HS-27A (cell line): Measurements from ENCODE around the gene KRTAP4-16.
A peak's percentile ranks its signal among the peaks of the same experiment; 100 is the strongest.
"Not testable (repeated sequence)": the region's sequence is repeated elsewhere in the genome, so short reads cannot be mapped to it uniquely, and the experiment has no call there.

Experiments
- DNase-seq: peaks from one replicate; pipeline ENCODE4 v3.0.0-alpha.2; 2012; ENCODE audit warnings: low read depth, missing footprints

The KRTAP4-16 gene

DNA sequence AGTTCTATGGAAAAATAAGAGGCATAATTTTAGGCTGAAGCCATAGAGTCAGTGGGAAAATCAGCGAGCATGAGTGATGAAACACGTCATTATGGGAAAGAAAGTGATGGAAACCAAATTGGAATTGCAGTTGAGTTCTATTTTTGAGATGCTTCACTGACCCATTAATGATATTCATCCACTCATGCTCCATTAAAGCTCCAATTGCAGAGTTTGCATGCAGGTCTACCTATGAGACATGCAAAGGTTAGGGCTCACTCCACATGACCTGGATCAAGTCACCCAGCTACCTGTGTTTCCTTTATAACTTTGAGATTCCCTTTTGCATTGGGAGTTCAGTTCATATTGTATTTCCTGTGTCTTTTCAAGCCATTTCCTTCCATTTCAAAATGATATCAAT, 28.3 kb downstream of the KRTAP4-16 start:
- no peak for DNase-seq

DNA sequence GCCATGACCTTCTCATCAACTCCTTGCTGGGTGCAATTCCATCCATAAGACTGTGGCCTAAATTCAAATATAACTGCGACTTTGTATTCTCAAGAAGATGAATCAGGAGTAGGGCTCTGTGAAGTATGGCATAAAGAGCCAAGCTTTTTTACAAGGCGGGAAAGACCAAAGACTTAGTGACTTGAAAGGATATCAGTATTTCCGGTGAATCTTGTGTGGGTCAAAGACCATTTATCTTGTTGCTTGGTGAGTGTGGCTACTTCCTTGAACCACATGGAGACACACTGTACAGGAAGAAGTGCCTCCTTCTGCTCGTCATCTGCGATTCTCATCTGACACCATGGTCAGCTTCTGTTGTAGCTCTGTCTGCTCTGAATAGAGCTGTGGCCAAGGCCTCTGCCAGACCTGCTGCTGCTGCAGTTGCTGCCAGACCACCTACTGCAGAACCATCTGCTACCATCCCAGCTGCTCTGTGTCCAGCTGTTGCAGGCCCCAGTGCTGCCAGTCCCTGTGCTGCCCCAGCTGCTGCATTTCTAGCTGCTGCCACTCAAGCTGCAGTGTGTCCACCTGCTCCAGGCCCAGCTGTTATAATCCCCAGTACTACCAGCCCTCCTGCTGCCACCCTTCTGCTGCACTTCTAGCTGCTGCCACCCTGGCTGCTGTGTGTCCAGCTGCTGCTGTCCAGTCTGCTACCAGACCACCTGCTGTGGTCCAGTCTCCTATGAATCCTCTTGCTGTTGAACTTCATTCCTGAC, 30.2 kb downstream of the KRTAP4-16 start:
- no peak for DNase-seq

DNA sequence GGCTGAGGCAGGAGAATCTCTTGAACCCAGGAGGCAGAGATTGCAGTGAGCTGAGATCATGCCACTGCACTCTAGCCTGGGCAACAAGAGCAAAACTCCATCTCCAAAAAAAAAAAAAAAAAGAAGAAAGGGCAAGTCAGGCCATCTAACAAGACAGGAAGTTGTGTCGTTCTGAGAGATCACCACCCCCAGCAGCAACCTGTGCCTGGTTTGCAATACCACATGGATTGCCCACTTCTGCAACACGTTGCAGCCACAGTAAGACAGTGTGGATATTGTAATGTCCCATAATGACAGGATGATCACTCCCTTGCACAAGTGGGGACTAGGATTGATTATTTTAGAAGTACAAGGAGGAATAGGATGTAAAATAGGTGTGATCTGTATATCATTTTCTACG, 33.0 kb downstream of the KRTAP4-16 start:
- DNase-seq = no peak

DNA sequence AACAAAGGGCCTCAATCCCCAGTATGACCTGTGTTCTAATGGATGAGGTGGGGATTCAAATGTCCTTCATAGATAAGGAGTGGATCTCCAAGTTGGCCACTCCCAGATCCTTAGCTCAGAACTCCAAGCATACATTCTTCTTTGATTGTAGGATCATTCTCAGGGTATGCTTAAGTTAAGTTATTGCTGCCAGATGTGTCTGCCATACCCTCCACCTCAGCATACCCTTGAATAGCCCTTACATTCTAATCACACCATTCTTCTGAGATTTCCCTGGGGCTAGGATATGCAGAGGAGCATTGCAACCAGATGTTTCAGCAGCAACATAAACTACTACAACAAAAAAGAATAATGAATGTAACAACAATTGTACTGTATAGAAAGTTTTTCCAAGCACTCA, 34.7 kb downstream of the KRTAP4-16 start:
- no peak for DNase-seq

DNA sequence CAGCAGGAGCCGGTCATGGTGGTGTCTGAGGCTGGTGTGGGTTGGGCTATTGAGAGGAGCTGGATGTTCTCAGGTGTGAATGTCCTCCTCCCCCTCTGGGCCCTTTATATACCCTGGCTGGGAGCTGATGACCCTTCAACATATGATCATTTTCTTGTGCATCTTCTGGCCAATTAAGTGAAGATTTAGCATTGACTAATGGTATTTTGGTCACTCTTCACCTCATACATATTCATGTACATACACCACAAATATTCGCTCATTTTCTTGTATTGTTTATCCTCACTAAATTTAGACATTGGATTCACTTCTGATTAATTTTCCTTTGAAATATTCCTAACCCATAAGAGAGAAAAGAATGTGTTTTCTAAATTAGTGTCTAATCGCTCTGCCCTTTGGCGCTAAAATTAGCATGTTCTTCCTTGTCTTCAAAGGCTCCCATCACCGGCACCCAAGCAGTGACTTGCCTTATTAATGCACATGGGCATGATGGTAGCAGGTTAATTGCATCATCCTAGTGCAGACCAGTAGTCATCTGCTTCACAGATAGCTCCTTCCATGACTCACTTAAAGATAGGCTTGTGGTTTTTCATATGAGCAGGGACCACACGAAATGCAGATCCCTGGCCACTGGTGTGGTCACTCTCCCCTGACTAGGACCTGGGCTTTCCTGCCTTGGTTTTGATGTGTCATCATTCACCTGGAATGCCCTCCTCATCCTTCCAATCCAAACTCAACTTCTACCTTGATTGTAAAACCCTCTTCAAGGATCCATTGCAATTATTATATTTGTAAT, 36.0 kb downstream of the KRTAP4-16 start, which contains the start of gene KRTAP2-4:
TSS of gene KRTAP2-4 (minus strand) at position 51 of the 796 bp plus-strand sequence. CDS start at position 17, 34 bp downstream.
- DNase-seq = no peak

DNA sequence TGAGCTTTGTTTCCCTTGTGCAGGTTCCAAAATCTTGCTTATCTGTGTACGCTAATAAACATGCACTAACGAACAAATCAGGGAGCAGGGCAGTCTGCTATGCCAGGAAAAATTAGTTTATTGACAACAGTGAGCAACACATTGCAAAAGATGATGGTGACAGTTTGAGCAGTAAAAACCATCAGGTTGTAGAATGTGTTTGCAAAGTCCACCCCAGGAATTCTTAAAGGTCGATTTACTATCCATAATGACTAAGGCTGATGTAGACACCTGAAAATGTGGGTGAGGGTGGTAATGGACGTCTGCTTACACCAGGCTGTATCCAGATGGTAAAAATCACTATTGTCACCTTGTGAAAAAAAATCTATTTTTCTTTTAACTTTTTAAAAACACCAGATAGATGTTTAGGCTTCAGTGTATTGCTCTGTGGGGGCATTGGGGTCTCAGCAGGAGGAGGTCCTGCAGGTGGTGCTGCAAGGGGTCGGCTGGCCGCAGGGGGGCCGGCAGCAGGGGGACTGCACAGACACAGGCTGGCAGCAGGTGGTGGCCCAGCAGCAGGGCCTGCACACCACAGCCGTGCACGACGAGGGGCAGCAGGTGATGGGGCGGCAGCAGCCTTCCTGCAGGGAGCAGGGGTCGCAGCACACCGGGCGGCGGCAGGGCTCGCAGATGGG, 36.9 kb downstream of the KRTAP4-16 start:
- DNase-seq = not testable (repeated sequence)

DNA sequence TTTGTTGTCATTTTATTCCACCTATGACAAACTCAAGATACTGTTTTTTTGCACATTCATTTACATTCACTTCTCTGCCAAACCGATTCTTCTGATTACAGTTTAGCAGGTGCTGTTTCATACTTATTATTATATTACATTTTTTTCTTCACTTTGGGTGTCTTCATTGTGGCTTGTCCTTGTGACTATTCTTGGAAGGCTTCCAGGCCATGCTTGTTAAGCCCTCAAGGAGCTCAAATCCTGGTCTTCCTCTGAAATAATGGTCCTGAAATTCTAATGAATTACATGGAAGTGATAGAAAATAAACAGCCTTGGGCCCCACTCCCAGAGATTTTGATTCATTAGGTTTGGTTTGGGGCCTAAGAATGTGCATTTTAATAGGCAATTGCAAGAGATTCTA, 37.7 kb downstream of the KRTAP4-16 start:
- DNase-seq = no peak

DNA sequence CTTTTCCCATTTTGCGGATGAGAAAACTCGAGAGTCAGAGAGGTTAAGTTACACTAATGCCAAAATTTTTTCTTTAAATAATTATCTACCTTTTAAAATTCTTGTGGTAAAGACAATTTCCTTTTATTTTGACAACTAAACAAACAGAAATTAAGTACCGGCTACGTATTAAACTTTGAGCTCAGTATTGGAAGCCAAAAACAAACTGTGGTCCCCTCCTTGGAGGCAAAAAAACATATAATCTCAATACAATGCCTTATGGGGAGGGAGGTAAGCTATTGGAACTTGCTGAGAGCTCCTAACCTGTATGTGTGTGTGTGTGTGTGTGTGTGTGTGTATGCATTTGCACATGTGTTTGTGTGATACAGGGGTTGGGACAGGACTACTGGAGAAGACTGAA, 38.6 kb downstream of the KRTAP4-16 start:
- no peak for DNase-seq

DNA sequence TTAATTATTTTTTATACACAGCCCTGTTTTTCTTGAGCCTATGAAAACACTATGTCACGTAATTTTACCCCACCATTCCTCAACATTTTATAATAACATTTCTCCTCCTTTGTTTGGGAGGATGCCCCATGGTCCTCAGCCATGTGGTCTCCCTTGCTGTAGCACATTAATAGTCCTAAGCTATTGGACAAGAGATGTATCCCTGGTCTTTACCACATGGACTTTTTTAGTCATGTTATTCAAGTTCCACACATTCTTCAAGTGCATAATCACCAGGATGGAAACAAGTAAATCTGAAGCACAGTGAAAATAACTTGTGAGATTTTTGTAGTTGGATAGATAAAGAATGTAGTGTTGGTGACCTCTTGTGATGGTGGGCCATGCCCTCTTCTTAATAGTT, 40.0 kb downstream of the KRTAP4-16 start:
- DNase-seq = no peak

DNA sequence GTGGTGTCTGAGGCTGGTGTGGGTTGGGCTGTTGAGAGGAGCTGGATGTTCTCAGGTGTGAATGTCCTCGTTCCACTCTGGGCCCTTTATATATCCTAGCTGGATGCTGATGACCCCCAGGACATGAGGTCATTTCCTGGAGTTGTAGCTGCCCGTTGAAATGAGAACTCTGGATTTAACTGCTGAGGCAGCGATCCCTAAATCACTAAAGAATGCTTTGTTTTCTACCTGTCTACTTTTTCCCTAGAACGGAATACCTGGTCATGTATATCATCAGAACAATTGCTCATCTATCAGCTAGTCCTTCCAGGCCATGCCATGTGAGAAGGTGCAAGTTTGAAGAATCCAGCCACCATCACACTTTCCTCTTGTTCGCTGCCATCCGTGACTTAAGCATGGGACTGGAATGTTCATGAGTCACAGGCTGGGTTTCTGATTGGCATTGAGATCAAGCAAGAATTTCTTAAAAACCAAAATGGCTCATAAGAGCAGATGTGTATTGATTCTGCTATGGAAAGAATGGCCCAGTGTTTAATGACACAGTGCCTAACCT, 41.9 kb downstream of the KRTAP4-16 start, which contains the start of gene KRTAP2-3:
TSS of gene KRTAP2-3 (minus strand) at position 63 of the 553 bp plus-strand sequence. CDS start 64 bp downstream, outside the sequence.
- peak; percentile 88 for DNase-seq

DNA sequence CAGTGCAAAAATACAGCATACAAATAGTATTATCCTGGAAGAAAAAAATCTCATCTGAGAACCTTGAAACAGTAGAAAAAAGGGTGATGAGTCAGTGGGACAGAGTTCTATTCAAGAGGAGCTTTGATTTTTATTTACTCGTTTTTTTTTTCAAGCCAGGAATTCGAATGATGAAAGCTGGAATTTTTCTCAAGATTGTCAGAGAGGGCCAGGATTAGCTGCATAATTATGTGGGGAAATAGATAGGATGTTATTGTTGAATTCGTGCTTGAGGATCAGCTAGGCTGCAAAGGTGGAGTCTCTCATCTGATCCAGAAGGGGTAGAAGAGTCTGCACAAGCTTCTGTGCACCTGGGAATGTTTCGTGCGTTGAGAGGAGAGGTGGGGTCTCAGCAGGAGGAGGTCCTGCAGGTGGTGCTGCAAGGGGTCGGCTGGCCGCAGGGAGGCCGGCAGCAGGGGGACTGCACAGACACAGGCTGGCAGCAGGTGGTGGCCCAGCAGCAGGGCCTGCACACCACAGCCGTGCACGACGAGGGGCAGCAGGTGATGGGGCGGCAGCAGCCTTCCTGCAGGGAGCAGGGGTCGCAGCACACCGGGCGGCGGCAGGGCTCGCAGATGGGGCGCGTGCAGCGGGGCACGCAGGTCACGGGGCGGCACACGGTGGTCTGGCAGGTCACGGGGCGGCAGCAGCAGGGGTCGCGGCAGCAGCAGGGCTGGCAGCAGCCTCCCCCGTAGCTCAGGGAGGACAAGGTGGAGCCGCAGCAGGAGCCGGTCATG, 42.5 kb downstream of the KRTAP4-16 start:
- not testable (repeated sequence) for DNase-seq

DNA sequence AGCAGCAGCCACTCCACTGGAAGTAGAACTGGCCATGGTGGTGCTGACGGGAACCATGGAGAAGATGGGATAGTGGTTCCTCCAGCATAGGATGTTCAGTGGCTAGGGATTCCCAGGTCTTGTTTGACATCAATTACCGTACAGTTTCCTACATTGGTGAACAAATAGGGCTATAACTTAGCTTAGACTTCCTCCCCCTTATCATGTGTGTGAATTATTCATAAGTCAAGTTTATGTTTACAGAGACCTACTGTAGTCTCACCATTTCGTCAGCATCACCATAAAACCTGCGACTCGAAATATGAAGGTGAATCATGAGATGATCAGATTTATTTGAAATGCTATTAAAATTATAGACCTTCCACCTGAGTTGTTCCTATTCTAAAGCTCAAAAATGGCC, 43.3 kb downstream of the KRTAP4-16 start:
- no peak for DNase-seq

DNA sequence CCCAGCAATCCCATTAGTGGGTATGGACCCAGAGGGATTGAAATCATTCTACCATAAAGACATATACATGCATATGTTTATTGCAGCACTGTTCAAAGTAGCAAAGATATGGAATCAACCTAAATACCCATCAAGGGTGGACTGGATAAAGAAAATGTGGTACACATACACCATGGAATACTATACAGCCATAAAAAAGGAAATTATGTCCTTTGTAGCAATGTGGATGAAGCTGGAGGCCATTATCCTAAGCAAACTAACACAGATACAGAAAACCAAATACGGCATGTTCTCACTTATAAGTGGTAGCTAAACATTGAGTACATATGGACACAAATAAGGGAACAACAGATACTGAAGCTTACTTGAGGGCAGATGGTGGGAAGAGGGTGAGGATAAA, 44.5 kb downstream of the KRTAP4-16 start:
- DNase-seq = no peak

DNA sequence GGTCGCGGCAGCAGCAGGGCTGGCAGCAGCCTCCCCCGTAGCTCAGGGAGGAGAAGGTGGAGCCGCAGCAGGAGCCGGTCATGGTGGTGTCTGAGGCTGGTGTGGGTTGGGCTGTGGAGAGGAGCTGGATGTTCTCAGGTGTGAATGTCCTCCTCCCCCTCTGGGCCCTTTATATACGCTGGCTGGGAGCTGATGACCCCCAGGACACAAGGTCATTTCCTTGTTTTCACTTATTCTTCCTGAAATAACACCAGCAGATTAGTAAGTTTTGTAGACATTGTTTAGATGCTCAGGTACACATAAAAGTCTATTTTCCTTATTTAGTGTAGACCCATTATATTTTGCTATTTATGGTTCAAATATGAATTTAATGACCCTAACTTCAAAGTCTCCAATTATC, 46.9 kb downstream of the KRTAP4-16 start, which contains the start of gene KRTAP2-2:
TSS of gene KRTAP2-2 (minus strand) at position 101 of the 400 bp plus-strand sequence. CDS start at position 82, 19 bp downstream.
- DNase-seq = not testable (repeated sequence)

DNA sequence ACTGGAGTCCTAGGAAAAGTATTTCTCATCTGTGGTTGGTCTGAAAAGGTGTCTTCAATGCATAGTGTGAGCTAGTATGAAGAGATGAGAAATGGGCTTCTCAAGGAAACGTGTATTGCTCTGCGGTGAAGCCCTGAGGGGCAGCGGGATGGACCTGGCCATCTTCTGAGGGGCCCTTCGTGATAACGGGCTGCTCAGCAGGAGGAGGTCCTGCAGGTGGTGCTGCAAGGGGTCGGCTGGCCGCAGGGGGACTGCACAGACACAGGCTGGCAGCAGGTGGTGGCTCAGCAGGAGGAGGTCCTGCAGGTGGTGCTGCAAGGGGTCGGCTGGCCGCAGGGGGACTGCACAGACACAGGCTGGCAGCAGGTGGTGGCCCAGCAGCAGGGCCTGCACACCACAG, 47.5 kb downstream of the KRTAP4-16 start:
- not testable (repeated sequence) for DNase-seq

DNA sequence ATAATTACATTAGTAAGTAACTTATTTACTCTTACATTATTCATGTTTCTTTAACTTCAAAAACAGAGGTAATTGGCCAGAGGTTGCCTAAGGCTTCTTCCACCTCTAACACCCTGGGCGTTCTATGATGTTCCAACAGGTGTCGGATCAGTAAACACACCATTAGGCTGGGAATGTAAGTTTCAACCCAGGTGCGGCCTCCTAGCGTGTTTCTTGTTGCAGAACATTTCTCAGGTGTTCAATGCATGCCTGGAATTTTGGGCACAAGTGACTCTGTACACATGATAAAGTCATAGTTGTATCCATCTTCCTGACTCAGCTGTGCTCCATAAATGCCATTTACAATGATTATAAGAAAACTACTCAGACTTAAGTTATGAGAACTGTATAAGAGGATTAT, 48.0 kb downstream of the KRTAP4-16 start:
- no peak for DNase-seq

DNA sequence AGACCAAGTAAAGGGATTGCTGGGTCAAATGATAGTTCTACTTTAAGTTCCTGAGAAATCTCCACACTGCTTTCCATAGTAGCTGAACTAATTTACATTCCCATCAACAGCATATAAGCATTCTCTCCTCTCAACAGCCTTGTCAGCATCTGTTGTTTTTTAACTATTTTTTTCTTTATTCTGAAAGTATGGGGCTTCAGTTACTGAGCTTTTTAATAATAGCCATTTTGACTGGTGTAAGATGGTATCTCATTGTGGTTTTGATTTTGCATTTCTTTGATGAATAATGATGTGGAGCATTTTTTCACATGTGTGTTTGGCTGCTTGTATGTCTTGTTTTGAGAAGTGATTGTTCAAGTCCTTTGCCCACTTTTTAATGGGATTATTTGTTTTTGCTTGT, 49.4 kb downstream of the KRTAP4-16 start:
- no peak for DNase-seq
